NCI-H1048 (cell line): ENCODE results near the gene LPAR1.

Experiments
- DNase-seq: peaks from one replicate; lab custom pipeline; 2025; lab: John Stamatoyannopoulos, UW

Gene LPAR1

GRCh38 chr9:110951805-110952539 lies 86.3 kb downstream of the LPAR1 start:
- DNase-seq = no peak

GRCh38 chr9:110950041-110950645 lies 88.1 kb downstream of the LPAR1 start:
- DNase-seq = no peak

GRCh38 chr9:110949081-110949480 lies 89.2 kb downstream of the LPAR1 start:
- DNase-seq = no peak

- DNase-seq = no peak
Measured at GRCh38 chr9:110947491-110948044, 90.7 kb downstream of the LPAR1 start.

- DNase-seq = no peak
Measured at GRCh38 chr9:110942522-110942921, 95.7 kb downstream of the LPAR1 start.

GRCh38 chr9:110940951-110941557 lies 97.2 kb downstream of the LPAR1 start:
- DNase-seq = no peak

- DNase-seq = no peak
Measured at GRCh38 chr9:110939573-110939972, 98.7 kb downstream of the LPAR1 start.

- no peak for DNase-seq
Measured at GRCh38 chr9:110939047-110939446, 99.2 kb downstream of the LPAR1 start.

GRCh38 chr9:110938242-110938641 lies 100.0 kb downstream of the LPAR1 start:
- DNase-seq = no peak

GRCh38 chr9:110936719-110937452 lies 101.4 kb downstream of the LPAR1 start:
- DNase-seq = no peak

GRCh38 chr9:110936237-110936636 lies 102.0 kb downstream of the LPAR1 start:
- DNase-seq = no peak

GRCh38 chr9:110935829-110936228 lies 102.4 kb downstream of the LPAR1 start:
- DNase-seq = no peak

- DNase-seq = no peak
Measured at GRCh38 chr9:110933350-110934001, 104.8 kb downstream of the LPAR1 start.

- no peak for DNase-seq
Measured at GRCh38 chr9:110932863-110933262, 105.4 kb downstream of the LPAR1 start.

- DNase-seq = no peak
Measured at GRCh38 chr9:110928599-110928998, 109.7 kb downstream of the LPAR1 start.

- DNase-seq = no peak
Measured at GRCh38 chr9:110926828-110927487, 111.3 kb downstream of the LPAR1 start.

GRCh38 chr9:110923601-110924000 lies 114.7 kb downstream of the LPAR1 start:
- DNase-seq = no peak

- DNase-seq = no peak
Measured at GRCh38 chr9:110922145-110922544, 116.1 kb downstream of the LPAR1 start.

- DNase-seq = no peak
Measured at GRCh38 chr9:110921705-110922104, 116.6 kb downstream of the LPAR1 start.

GRCh38 chr9:110919609-110920008 lies 118.7 kb downstream of the LPAR1 start:
- no peak for DNase-seq

- no peak for DNase-seq
Measured at GRCh38 chr9:110919050-110919435, 119.2 kb downstream of the LPAR1 start.
